HG02938 (cell line): ENCODE measurements around the gene PDPK1.
A peak's percentile ranks its signal among the peaks of the same experiment; 100 is the strongest.

Source experiments
- ATAC-seq: cut with Tn5 transposase; IDR thresholded peaks from one replicate; pipeline ENCODE4 v1.9.1; 2021; ENCODE audit warnings: mild to moderate bottlenecking, moderate library complexity; ENCODE audit not compliant: unreplicated experiment

The PDPK1 gene

DNA sequence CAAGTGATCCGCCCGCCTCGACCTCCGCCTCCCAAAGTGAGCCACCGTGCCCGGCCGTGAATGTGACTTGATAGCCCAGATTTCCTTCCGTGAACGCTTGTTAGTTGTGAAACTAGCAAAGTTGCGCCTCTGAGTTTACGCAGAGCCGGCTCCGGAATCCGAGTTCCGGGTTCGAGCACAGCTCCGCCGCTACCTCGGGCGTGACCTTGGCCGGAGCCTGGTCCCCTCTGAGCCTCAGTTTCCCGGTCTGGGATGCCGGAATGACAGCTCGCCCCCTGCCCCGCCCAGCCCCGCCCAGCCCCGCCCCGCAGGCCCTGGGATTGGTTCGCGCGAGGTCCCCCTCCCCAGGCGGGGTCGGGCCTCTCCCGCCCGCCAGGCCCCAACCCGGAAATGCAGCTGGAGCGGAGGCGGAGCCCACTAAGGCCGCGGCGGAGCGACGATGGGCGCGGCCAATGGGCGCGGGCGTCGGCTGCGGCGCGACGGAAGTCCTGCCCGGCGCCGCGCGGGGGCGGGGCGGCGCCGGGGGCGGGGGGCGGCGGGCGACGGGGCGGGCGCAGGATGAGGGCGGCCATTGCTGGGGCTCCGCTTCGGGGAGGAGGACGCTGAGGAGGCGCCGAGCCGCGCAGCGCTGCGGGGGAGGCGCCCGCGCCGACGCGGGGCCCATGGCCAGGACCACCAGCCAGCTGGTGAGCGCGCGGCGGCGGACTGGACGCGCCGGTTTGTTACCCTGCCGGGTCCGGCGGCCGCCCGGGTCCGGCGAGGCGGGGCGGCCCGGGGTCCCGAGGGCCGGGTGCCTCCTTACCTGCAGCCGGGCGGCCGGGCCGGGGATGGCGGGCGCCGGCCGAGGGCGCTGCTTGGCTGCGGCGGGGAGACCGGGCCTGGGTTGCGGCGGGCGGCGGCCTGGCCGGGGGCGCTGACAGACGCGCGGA is at the start of gene PDPK1:
Gene PDPK1, plus strand, starts transcription at position 571 of the 929 bp plus-strand sequence. Its CDS starts 92 bp downstream, at position 663.
- ATAC-seq, result peak; percentile 63

DNA sequence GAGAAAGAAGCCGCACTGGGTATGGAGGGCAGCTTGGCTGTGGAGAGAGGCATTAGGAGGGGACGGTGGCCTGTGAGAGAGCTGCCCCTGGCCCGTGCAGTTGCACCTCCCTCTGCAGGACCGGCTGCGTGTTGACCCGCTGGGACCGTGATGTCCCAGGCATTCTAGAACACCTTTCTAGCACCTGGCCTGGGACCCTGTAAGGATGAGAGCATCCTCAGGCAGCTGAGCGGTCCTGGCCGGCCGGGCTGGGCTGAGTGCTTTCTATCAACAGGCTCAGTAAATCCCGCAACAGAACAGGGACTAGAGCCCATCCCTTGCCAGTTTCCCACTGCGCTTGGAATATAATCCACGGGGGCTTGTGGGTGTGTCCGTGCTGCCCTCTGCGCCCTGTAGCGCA is 48.2 kb upstream of the PDPK1 start:
- no peak for ATAC-seq

DNA sequence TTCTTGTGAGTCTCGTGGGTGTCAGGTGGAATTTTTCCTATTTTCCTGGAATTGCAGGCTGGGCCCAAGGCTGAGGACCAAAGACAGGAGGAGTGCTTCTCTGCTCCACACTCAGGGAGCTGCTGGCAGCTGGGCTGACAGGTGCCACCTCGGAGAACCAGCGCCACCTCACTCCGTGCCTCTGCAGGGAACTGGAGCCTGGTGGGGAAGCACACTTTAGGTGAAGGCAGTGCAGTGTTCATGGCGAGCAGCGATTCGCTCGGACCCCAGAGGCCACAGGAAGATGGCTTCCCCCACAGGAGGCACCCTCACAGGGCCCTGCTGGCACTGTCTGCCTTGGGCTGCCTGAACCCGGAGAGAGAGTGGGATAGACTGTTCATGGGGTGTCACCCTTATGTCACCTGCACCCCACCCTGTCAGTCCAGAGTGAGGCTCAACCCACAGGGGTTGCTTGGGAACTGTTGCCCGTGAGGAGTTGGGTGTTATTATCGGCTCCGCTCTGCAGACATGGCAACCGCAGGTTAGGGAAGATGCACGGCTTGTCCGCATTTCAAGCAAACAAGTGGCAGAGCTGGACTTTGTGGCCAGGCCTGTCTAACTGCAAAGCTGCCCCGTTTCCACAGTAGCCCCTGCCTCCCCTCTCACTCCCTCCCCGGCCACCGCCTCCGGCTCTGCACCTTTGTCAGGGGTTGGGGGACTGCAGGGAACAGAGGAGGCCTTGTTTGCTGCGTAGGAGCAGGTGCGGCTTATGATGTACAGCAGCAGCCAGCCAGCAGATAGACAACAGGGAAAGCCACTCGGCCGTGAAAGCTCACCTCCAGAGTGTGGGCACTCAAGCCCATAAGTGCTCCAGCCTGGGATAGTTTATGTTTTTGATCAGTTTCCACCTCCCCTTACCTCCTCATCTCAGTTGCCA is 47.4 kb upstream of the PDPK1 start:
- no peak for ATAC-seq

DNA sequence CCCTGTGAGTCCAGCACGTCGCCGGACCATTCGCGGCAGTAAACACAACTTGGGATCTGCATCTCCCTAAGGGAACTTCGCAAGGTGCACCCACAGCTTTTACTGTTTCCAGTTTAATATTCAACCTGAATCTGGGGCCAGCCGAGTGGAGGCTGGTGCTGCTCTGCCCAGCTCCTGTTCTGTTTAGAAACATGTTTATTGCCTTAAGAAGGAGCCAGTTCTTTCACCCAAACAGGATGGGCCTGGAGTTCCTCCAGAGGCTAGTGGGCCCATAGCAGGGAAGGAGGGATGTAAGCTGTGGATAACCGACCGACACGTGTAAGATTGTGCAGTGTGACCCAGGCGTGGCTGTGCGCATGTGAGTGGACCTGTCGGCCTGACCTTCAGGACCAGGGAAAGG is 45.5 kb upstream of the PDPK1 start:
- no peak for ATAC-seq

DNA sequence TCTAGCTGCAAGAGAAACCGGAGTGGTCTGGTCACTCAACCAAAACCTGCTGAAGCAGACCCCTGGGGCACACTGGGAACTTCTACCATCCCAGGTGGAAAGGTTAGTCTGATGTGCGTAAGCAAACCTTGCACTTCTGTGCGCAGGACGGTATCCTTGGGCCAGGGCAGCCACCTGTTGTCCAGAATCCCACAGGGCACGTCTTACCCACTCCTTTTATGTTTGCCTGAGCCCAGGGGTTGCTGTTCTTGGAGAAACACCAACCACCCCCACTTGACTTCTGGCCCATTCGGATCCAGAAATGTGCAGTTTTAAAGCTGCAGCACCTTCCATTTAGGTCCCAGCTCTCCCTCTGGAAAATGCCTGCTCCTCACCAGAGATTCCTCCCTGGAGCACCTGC is 44.2 kb upstream of the PDPK1 start:
- no peak for ATAC-seq

DNA sequence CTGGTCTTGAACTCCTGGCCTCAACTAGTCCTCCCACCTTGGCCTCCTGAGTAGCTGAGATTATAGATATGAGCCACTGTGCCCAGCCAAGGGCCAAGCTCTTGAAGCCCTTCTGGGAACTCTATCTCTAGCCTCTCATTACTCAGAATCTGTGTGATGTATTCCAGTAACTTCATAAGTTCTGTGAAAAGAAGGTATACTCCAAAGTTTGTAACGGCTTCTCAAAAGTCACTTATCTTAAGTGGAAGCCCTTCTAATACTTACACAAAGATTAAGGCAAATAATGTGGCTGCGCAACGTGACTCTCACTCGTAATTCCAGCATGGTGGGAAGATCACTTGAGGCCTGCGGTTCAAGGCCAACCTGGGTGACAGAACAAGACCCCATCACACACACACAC is 43.2 kb upstream of the PDPK1 start:
- ATAC-seq, result no peak

DNA sequence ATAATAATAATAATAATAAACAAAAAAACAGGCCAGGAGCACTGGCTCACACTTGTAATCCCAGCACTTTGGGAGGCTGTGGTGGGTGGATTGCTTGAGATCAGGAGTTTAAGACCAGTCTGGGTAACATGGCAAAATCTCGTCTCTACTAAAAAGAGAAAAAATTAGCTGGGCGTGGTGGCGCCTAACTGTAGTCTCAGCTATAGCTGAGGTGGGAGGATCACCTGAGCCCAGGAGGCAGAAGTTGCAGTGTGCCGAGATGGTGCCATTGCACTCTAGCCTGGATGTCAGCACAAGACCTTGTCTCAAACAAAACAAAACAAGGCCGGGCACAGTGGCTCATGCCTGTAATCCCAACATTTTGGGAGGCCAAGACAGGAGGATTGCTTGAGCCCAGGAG is 42.8 kb upstream of the PDPK1 start:
- no peak for ATAC-seq

DNA sequence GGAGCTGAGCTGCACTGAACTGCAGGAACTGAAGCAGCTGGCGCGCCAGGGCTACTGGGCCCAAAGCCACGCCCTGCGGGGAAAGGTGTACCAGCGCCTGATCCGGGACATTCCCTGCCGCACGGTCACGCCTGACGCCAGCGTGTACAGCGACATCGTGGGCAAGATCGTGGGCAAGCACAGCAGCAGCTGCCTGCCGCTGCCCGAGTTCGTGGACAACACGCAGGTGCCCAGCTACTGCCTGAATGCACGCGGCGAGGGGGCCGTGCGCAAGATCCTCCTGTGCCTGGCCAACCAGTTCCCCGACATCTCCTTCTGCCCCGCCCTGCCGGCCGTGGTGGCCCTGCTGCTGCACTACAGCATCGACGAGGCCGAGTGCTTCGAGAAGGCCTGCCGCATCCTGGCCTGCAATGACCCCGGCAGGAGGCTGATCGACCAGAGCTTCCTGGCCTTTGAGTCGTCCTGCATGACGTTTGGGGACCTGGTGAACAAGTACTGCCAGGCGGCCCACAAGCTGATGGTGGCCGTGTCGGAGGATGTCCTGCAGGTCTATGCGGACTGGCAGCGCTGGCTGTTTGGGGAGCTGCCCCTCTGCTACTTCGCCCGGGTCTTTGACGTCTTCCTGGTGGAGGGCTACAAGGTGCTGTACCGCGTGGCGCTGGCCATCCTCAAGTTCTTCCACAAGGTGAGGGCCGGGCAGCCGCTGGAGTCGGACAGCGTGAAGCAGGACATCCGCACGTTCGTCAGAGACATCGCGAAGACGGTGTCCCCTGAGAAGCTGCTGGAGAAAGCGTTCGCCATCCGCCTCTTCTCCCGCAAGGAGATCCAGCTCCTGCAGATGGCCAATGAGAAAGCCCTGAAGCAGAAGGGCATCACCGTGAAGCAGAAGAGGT is 41.4 kb upstream of the PDPK1 start:
- ATAC-seq, result no peak

DNA sequence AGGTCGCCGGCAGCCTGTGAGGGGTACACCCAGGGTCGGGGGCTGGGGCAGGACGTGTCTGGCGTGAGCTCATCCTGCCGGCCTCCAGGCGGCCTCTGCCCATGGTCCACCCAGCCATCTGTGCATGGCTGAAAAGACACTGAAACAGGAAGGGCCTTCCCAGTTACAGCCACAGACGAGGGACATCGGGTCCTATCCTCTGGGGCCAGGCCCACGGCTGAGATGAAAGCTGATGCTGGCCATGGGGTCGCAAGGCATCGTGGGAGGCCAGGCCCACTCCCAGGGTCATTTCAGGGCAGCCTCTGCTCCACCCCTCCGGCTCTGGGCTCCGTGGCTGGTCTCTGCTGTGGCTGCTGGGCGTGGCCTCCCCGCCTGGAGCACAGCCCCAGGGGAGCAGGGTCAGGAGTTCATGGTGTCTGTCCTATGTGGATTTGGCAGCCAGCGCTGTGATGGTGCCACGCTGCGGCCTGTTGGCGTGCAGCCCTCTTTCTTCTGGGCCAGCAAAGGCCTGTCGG is 40.6 kb upstream of the PDPK1 start:
- no peak for ATAC-seq

DNA sequence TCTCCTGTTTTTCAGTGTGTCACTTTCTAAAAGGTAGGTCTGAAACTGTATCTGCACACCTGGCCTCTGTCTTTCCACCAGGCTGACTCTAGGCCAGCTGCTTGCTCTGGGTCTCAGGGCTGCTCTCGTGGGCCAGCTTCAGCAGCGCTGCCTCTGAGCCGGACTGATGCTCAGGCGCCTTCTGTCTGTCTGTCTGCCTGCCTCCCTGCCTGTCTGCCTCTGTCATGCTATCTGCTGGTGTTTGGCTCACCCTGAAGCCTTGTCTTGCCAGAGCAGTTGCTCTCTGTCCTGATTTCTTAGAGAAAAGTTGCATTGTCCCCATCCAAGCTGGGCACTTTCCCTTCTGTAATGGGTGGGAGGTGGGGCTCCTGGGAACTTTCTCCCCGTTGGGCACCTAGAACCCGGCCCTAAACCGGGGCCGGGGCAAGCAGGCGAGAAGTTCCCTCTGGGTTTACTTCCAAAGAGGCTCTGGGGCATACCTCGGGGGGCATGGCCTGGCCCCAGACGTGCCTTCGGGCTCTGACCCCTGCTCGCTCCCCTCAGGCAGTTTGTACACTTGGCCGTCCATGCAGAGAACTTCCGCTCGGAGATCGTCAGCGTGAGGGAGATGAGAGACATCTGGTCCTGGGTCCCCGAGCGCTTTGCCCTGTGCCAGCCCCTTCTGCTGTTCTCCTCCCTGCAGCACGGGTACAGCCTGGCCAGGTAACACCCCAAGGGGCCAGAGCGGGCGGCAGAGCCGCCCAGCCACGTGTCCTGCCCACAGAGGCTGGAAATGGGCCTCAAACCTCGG is 39.9 kb upstream of the PDPK1 start:
- no peak for ATAC-seq

DNA sequence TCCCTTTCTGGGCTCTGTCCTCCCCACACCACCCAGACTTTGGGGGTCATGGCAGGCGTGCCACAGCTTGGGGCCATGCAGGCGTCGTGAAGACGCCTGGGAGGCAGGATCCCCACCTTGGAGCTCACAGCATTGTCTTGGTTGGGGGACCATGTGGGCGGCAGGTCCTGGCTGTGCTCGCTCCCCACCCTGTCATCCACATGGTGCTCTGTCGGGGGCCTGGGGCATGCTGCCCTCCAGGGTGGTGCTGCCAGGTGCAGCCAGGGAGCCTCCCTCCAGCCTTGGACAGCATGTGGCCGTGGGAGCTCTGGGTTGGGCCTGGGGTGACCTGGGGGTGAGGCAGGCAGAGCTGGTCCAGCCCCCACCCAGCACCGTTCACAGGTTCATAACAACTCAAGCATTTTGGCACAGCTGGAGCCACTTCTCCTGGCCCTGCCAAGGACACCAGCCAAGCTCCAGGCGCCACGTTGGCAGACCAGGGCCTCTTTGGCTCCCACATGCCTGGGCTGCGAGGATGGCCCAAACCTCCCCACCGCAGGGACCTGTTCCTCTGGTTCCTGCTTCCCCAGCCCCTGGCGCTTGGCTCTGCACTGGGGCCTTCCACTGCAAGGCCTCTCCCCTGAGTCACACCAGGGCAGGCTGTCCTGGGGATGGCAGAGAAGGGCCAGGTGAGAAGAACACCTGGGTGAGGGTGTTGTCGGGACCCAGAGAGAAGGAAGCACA is 39.1 kb upstream of the PDPK1 start:
- no peak for ATAC-seq

DNA sequence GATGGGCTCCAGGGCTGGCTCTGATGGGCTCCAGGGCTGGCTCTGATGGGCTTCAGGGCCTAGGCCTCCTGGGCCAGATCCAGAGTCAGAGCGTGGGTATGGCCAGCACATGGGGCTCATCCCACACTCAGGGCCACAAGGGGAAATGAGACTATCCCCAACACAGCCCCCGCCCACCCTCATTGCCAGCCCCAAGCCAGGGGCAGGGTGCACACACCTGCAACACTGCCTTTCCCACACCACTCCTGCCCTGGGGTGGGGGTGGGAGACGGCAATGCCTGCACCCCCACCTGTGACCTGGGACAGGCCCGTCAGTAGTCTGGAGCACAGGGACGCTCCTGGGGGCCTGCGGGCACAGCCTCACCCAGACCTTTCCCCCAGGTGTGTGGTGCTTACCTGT is 38.4 kb upstream of the PDPK1 start:
- ATAC-seq, result no peak

DNA sequence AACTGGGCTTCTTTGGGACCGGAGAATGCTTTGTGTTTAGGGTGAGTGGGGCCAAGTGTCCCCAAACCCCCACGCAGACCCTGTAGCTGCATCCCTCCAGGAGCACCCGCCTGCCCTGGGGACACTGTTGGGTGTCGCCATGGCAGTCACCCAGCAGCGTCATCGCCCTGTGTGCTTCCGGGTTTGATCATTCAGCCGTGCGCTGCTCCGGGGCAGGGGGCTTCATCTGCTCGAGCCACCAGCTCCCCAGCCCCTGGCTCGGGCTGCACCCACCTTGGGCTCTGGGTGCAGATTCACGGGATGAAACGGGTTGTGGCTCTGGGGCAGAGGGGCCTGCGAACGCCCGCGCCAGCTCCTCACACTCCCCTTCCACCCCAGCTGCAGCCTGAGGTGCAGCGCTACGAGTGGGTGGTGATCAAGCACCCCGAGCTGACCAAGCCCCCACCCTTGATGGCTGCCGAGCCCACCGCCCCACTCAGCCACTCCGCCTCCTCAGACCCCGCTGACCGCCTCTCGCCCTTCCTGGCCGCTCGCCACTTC is 37.9 kb upstream of the PDPK1 start:
- no peak for ATAC-seq

DNA sequence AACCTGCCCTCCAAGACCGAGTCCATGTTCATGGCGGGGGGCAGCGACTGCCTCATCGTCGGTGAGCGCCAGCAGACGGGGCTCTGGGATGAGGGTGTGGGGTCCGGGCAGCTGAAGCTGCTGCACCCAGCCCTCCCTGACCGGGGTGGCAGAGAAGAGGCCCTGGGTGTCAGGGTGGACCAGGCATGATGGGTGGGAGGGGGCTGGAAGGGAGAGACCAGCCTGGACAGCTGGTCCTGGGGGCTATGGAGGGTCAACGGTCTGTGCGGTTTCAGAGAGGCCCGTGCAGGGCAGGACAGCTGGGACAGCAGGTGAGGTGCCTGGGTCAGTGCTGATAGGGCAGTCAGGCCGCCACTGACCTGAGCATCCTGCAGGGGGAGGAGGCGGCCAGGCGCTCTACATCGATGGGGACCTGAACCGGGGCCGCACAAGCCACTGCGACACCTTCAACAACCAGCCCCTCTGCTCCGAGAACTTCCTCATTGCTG is 37.3 kb upstream of the PDPK1 start:
- ATAC-seq, result no peak

DNA sequence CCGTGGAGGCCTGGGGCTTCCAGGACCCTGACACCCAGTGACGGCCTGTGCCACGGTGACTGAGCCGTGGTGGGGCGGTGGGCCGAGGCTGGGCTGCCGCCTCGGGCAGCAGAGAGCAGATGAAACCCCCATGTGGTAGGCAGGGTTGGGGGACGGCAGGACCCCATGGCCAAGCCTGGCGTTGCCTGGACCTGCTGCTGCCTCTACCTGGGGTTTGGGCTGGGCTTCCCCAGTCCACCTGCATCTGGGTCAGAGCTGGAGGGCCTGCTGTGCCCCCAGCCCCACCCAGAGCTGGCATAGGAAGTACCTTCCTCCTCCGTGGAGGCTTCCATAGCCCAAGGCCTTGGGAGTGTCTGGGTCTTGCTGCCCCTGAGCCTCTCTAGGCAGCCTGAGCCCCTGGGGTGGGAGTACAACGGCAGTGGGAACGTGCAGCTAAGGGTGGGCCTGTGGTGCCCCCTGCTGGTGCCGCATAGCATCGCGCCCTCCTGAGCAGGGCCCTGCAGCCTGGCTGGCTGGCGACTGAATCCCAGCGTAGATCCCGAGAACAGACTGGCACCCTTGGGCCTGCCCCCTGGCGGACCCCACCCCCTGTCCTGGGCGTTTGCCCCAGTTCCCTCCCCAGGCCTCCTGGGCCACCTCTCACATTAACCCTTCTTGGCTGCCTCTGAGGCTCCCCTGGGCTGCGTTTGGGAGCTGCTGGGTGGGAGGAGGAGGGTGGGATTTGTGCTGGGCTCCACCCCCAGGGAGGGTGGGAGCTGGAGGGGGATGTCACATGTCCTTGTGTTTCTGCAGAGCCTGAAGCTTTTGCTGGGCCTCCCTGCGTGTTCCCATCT is 36.7 kb upstream of the PDPK1 start:
- no peak for ATAC-seq

DNA sequence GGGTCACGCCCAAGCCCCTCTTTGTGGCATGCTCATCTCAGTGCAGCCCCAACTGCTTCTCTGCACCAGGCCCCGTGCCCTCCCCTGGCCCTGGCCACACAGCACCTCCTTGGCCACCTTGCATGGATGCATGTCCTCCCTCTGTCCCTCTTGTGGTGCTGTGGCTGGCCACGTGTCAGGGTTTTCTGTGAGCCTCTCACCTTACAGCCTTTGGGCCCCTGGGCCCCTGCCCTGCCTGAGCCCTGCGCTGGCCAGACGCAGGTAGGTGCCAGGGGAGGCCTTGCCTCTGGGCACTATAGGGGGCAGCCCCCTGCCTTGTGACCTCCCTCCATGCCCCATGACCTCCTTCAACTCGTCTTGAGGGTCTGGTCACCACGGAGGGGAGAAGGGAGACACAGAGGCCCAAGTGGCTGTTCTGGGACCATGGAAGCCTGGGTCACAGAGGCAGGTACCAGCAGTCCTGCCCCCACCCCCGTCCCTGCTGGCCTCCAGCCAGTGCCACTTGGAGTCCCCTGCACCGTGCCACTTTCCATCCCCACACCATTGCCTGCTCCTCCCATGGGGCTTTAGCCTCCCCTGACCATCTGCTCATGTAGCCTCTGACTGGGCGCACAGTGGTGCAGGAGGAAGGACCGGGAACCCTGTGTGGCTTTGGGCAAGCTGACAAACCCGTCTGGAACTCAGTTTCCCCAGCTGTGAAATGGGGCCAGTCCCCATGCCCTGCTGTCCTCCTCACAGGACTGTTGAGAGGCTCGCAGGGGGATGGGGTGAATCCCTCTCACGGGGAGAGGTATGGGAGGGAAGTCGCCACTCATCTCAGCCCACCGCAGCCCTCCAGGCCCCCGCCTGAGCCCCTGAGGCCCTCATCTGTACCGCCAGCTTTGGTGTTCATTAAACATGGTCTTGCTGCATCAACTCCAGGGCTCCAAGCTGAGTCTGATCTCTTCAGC is 35.6 kb upstream of the PDPK1 start:
- no peak for ATAC-seq

DNA sequence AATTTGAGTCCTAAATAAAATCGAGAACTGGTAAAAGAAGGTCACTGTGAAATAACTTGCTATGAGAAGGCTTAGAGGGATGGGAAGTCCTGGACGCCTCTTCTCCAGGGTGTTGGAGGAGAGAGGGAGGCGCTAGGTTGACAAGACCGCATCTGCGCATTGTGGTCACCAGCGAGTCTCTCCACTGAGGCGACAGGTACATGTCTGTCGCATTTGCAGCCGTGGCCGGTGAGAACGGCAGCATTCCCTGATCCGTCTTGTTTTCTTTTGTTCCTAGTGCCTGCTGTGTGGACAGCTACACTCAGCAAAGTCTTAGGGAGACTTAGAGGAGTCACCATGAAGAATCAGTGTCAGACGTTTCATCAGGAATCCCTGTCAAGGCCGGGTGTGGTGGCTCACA is 32.1 kb upstream of the PDPK1 start:
- ATAC-seq, result no peak
